Activated naive CD8-positive, alpha-beta T cell treated with anti-CD3 and anti-CD28 coated beads, Interleukin-2, amount 50 U/mL, for 24 hours (primary cell): ENCODE measurements around the gene REV3L.
"Not testable (repeated sequence)": the region's sequence is repeated elsewhere in the genome, so short reads cannot be mapped to it uniquely, and the experiment has no call there.

ENCODE experiments used
- ATAC-seq: fragments of 150-1000 bp; cut with Tn5 transposase; one replicate; pipeline ENCODE4 v1.10.0; 2021
- DNase-seq: peaks from one replicate; pipeline ENCODE4 v3.0.0; 2021
- H3K27ac Mint-ChIP-seq: one replicate; pipeline ENCODE4 v1.8.0; 2021; ENCODE audit warnings: mild to moderate bottlenecking, mixed read lengths
- H3K27me3 Mint-ChIP-seq: one replicate; pipeline ENCODE4 v1.8.0; 2021; ENCODE audit warnings: mixed read lengths
- H3K36me3 Mint-ChIP-seq: one replicate; pipeline ENCODE4 v1.8.0; 2021; ENCODE audit warnings: low read depth, mixed read lengths
- H3K4me1 Mint-ChIP-seq: one replicate; pipeline ENCODE4 v1.8.0; 2021; ENCODE audit warnings: mixed read lengths
- H3K4me3 Mint-ChIP-seq: one replicate; pipeline ENCODE4 v1.8.0; 2021; ENCODE audit warnings: mild to moderate bottlenecking, moderate library complexity, mixed read lengths
- H3K9me3 Mint-ChIP-seq: one replicate; pipeline ENCODE4 v1.8.0; 2021; ENCODE audit warnings: mixed read lengths

Gene REV3L

GRCh38 chr6:111514531-111514930 is 31.5 kb upstream of the REV3L start:
- not testable (repeated sequence) for ATAC-seq, H3K4me3 Mint-ChIP-seq, H3K4me1 Mint-ChIP-seq, H3K27ac Mint-ChIP-seq, DNase-seq, H3K27me3 Mint-ChIP-seq, H3K9me3 Mint-ChIP-seq, H3K36me3 Mint-ChIP-seq

GRCh38 chr6:111507219-111507618 is 24.2 kb upstream of the REV3L start:
- peaks cover 12% of the 10 kb centered on the region for H3K36me3 Mint-ChIP-seq
- H3K4me3 Mint-ChIP-seq, H3K27ac Mint-ChIP-seq, ATAC-seq, H3K4me1 Mint-ChIP-seq, H3K27me3 Mint-ChIP-seq, H3K9me3 Mint-ChIP-seq, DNase-seq: not testable (repeated sequence)

- H3K4me1 Mint-ChIP-seq, result not testable (repeated sequence)
Measured at GRCh38 chr6:111505498-111505897, 22.5 kb upstream of the REV3L start.

GRCh38 chr6:111503660-111504059 is 20.6 kb upstream of the REV3L start:
- no peaks in the 10 kb centered on the region for H3K27me3 Mint-ChIP-seq
- no peak for DNase-seq
- H3K36me3 Mint-ChIP-seq, result peaks cover 14% of the 10 kb centered on the region
- no peak for ATAC-seq
- H3K4me3 Mint-ChIP-seq, result no peak overlapping the region
- no peaks in the 10 kb centered on the region for H3K9me3 Mint-ChIP-seq
- peaks cover 7% of the 10 kb centered on the region for H3K4me1 Mint-ChIP-seq
- no peak overlapping the region for H3K27ac Mint-ChIP-seq

More at GRCh38 chr6:111505498-111505897, 22.5 kb upstream of the REV3L start:
- peaks cover 14% of the 10 kb centered on the region for H3K36me3 Mint-ChIP-seq
- not testable (repeated sequence) for H3K9me3 Mint-ChIP-seq, H3K27ac Mint-ChIP-seq, ATAC-seq, H3K4me3 Mint-ChIP-seq, H3K27me3 Mint-ChIP-seq, DNase-seq

- Mint-ChIP-seq H3K9me3 (no peaks in the 10 kb centered on the region), H3K27ac (no peak overlapping the region), H3K36me3 (peaks cover 14% of the 10 kb centered on the region), H3K4me1 (peaks cover 7% of the 10 kb centered on the region), H3K4me3 (no peak overlapping the region), H3K27me3 (no peaks in the 10 kb centered on the region)
- ATAC-seq, result no peak
- DNase-seq, result no peak
Measured at GRCh38 chr6:111503194-111503593, 20.2 kb upstream of the REV3L start.

- ATAC-seq, result no peak
- peaks cover 17% of the 10 kb centered on the region for H3K36me3 Mint-ChIP-seq
Measured at GRCh38 chr6:111502154-111502553, 19.1 kb upstream of the REV3L start.

GRCh38 chr6:111499269-111499793 is 16.3 kb upstream of the REV3L start:
- H3K36me3 Mint-ChIP-seq, result peaks cover 6% of the 10 kb centered on the region
- no peaks in the 10 kb centered on the region for H3K9me3 Mint-ChIP-seq
- ATAC-seq, result no peak
- H3K4me1 Mint-ChIP-seq, result peaks cover 9% of the 10 kb centered on the region
- no peak overlapping the region for H3K4me3 Mint-ChIP-seq
- H3K27me3 Mint-ChIP-seq, result no peaks in the 10 kb centered on the region
- DNase-seq, result no peak
- no peak overlapping the region for H3K27ac Mint-ChIP-seq

More at GRCh38 chr6:111502154-111502553, 19.1 kb upstream of the REV3L start:
- Mint-ChIP-seq H3K4me1 (peaks cover 7% of the 10 kb centered on the region), H3K9me3 (no peaks in the 10 kb centered on the region), H3K27me3 (no peaks in the 10 kb centered on the region), H3K4me3 (no peak overlapping the region), H3K27ac (no peak overlapping the region)
- DNase-seq, result no peak

- Mint-ChIP-seq H3K27ac (no peak overlapping the region), H3K36me3 (peaks cover 5% of the 10 kb centered on the region), H3K4me3 (no peak overlapping the region), H3K27me3 (no peaks in the 10 kb centered on the region), H3K9me3 (no peaks in the 10 kb centered on the region), H3K4me1 (peaks cover 5% of the 10 kb centered on the region)
- no peak for ATAC-seq
- DNase-seq, result no peak
Measured at GRCh38 chr6:111494951-111495635, 12.1 kb upstream of the REV3L start.

GRCh38 chr6:111492499-111492898 is 9.5 kb upstream of the REV3L start:
- Mint-ChIP-seq H3K27me3 (no peaks in the 10 kb centered on the region), H3K36me3 (peaks cover 13% of the 10 kb centered on the region), H3K4me3 (no peak overlapping the region), H3K27ac (no peak overlapping the region), H3K4me1 (peaks cover 16% of the 10 kb centered on the region), H3K9me3 (no peaks in the 10 kb centered on the region)
- no peak for DNase-seq
- no peak for ATAC-seq

GRCh38 chr6:111490067-111490466 is 7.0 kb upstream of the REV3L start:
- no peak overlapping the region for H3K27ac Mint-ChIP-seq
- H3K4me3 Mint-ChIP-seq, result no peak overlapping the region
- H3K9me3 Mint-ChIP-seq, result no peaks in the 10 kb centered on the region
- peaks cover 21% of the 10 kb centered on the region for H3K36me3 Mint-ChIP-seq
- H3K27me3 Mint-ChIP-seq, result no peaks in the 10 kb centered on the region
- ATAC-seq (no peak), DNase-seq (no peak)
- H3K4me1 Mint-ChIP-seq, result peaks cover 34% of the 10 kb centered on the region

- ATAC-seq (peak; percentile 26), DNase-seq (no peak)
- Mint-ChIP-seq H3K9me3 (no peaks in the 10 kb centered on the region), H3K27me3 (no peaks in the 10 kb centered on the region), H3K4me1 (peaks cover 38% of the 10 kb centered on the region), H3K4me3 (peak overlapping the region; percentile 12), H3K36me3 (peaks cover 21% of the 10 kb centered on the region), H3K27ac (peak overlapping the region; percentile 63)
Measured at GRCh38 chr6:111487661-111488060, 4.6 kb upstream of the REV3L start.

GRCh38 chr6:111486921-111487320 is 3.9 kb upstream of the REV3L start:
- DNase-seq (no peak), ATAC-seq (no peak)
- Mint-ChIP-seq H3K4me3 (peak overlapping the region; percentile 12), H3K27ac (peak overlapping the region; percentile 79), H3K36me3 (peaks cover 20% of the 10 kb centered on the region), H3K9me3 (no peaks in the 10 kb centered on the region), H3K4me1 (peaks cover 39% of the 10 kb centered on the region), H3K27me3 (no peaks in the 10 kb centered on the region)

GRCh38 chr6:111486475-111486874 is 3.5 kb upstream of the REV3L start:
- H3K36me3 Mint-ChIP-seq, result peaks cover 20% of the 10 kb centered on the region
- no peaks in the 10 kb centered on the region for H3K9me3 Mint-ChIP-seq
- peak overlapping the region; percentile 14 for H3K4me3 Mint-ChIP-seq
- ATAC-seq (no peak), DNase-seq (no peak)
- H3K4me1 Mint-ChIP-seq, result peaks cover 43% of the 10 kb centered on the region
- H3K27me3 Mint-ChIP-seq, result no peaks in the 10 kb centered on the region
- peak overlapping the region; percentile 79 for H3K27ac Mint-ChIP-seq

- peak overlapping the region; percentile 14 for H3K27ac Mint-ChIP-seq
- peaks cover 20% of the 10 kb centered on the region for H3K36me3 Mint-ChIP-seq
Measured at GRCh38 chr6:111485342-111485741, 2.3 kb upstream of the REV3L start.

GRCh38 chr6:111484633-111484930 is 1.6 kb upstream of the REV3L start:
- DNase-seq (no peak), ATAC-seq (no peak)
- no peaks in the 10 kb centered on the region for H3K9me3 Mint-ChIP-seq
- peaks cover 51% of the 10 kb centered on the region for H3K4me1 Mint-ChIP-seq
- H3K4me3 Mint-ChIP-seq, result peak overlapping the region; percentile 95
- peak overlapping the region; percentile 98 for H3K27ac Mint-ChIP-seq
- H3K27me3 Mint-ChIP-seq, result no peaks in the 10 kb centered on the region
- H3K36me3 Mint-ChIP-seq, result peaks cover 17% of the 10 kb centered on the region

More at GRCh38 chr6:111485342-111485741, 2.3 kb upstream of the REV3L start:
- ATAC-seq (no peak), DNase-seq (no peak)
- H3K27me3 Mint-ChIP-seq, result no peaks in the 10 kb centered on the region
- no peaks in the 10 kb centered on the region for H3K9me3 Mint-ChIP-seq
- peaks cover 49% of the 10 kb centered on the region for H3K4me1 Mint-ChIP-seq
- peak overlapping the region; percentile 57 for H3K4me3 Mint-ChIP-seq
